ENCODE measurements around the gene OR4F15. TPM values are rescaled to one million over a fixed set of nuclear protein-coding genes. Genes with fewer than 3 reads are reported as not detected.

The OR4F15 gene
- total and polyA plus RNA-seq, 2 of the 4 experiments (the other 2 are of a cell fraction) = 0.36 TPM; not detected in 1

DNA sequence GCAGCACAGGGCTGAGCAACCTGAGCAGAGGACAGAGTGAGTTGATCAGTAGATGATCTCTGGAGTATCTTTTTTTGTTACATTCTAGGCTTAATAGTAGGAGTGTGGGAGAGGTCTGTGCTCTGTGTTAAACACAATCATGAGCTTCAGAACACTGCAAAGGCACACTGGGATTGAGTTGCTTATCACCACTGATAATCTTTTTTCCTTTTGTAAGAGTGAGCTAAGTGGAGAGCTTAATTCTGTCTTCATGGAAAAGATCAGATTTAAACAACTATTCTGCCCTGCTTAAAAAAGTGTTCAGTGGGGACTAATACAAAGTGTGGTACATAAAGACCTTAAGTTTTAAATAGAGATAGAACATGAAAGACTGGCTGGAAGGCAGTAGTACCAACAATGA lies 7.6 kb upstream of the OR4F15 start:
- DNase-seq (no peak), ATAC-seq (ENCODE audit: low read depth) (no peak)
- Histone ChIP-seq H3K4me3 (ENCODE audit: insufficient read depth, low read depth, low read length) (no peak overlapping the region), H4K91ac (ENCODE audit: insufficient read depth, low read depth, low read length) (peak overlapping the region; percentile 21; the same call in 1 of the 2 replicates), H2BK120ac (ENCODE audit: low read depth, low read length) (peak overlapping the region; percentile 60), H2BK20ac (ENCODE audit: low read depth, low read length) (peak overlapping the region; percentile 71), H2BK5ac (ENCODE audit: low read depth, low read length, poor library complexity, severe bottlenecking) (peak overlapping the region; percentile 70), H4K5ac (ENCODE audit: low read depth, low read length) (peak overlapping the region; percentile 22), H3K27me3 (ENCODE audit: control insufficient read depth, insufficient read depth, low read length) (no peaks in the 10 kb centered on the region), H3K23ac (ENCODE audit: low read depth, low read length) (peak overlapping the region; percentile 53), H2AK5ac (ENCODE audit: low read depth, low read length) (peak overlapping the region; percentile 83; the same call in 1 of the 2 replicates), H4K20me1 (ENCODE audit: insufficient read depth, low read length) (no peaks in the 10 kb centered on the region), H3K4me1 (ENCODE audit: control insufficient read depth, insufficient read depth, low read length) (peaks cover 11% of the 10 kb centered on the region), H3K4me2 (ENCODE audit: low read depth, low read length) (no peak overlapping the region), H2AK9ac (replicated peaks; ENCODE audit: low read depth, low read length, poor library complexity) (no peak overlapping the region), H3K79me1 (ENCODE audit: low read depth in 1 of 2, low read length in 2 of 2) (no peaks in the 10 kb centered on the region), H4K8ac (ENCODE audit: low read depth in 2 of 2, low read length in 2 of 2) (peak overlapping the region in 1 of 2 experiments; percentile 28; a peak in 1 of 4 replicates), H3K9me3 (ENCODE audit: control insufficient read depth, insufficient read depth, low read length) (0 out of 2 replicates have a peak, but pooled peaks cover 2% of the 10 kb centered on the region), H3K4ac (ENCODE audit: low read depth, low read length) (peak overlapping the region; percentile 78), H2AFZ (replicated peaks; ENCODE audit: low read length, poor library complexity) (no peak overlapping the region), H3K9ac (ENCODE audit: low read depth, low read length) (no peak overlapping the region), H2BK15ac (ENCODE audit: low read depth, low read length) (peak overlapping the region; percentile 25; the same call in 1 of the 3 replicates), H3K9me1 (ENCODE audit: insufficient read depth, low read length) (0 out of 2 replicates have a peak, but pooled peaks cover 3% of the 10 kb centered on the region), H3K18ac (ENCODE audit: low read depth, low read length) (peak overlapping the region; percentile 67), H3K14ac (replicated peaks; ENCODE audit: low read depth, low read length) (peak overlapping the region; percentile 43), H3K56ac (ENCODE audit: extremely low read depth, insufficient read depth, low read length) (no peak overlapping the region), H3K27ac (ENCODE audit: insufficient read depth, low read length) (no peak overlapping the region), H3K36me3 (ENCODE audit: control insufficient read depth, insufficient read depth, low read length) (no peaks in the 10 kb centered on the region)
- in situ Hi-C loops (cut with MboI; ENCODE audit: low sequenced_read_pairs) = no loop called here
- dilution Hi-C loops (cut with HindIII; ENCODE audit: low sequenced_read_pairs, unreplicated experiment) = no loop called here
- BruUV-seq (replicated peaks) = no TSS peak
- TF ChIP-seq, protein P1, sequence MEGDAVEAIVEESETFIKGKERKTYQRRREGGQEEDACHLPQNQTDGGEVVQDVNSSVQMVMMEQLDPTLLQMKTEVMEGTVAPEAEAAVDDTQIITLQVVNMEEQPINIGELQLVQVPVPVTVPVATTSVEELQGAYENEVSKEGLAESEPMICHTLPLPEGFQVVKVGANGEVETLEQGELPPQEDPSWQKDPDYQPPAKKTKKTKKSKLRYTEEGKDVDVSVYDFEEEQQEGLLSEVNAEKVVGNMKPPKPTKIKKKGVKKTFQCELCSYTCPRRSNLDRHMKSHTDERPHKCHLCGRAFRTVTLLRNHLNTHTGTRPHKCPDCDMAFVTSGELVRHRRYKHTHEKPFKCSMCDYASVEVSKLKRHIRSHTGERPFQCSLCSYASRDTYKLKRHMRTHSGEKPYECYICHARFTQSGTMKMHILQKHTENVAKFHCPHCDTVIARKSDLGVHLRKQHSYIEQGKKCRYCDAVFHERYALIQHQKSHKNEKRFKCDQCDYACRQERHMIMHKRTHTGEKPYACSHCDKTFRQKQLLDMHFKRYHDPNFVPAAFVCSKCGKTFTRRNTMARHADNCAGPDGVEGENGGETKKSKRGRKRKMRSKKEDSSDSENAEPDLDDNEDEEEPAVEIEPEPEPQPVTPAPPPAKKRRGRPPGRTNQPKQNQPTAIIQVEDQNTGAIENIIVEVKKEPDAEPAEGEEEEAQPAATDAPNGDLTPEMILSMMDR (conservative IDR thresholded peaks at IDR 0.05; ENCODE audit: low read depth, low read length) = no peak
- TF ChIP-seq FOS (IDR thresholded peaks at IDR 0.05; ENCODE audit: low read depth, low read length) (no peak), POLR2A (IDR thresholded peaks at IDR 0.05; ENCODE audit: low read depth, low read length) (no peak), SMC3 (IDR thresholded peaks at IDR 0.05; ENCODE audit: low read depth, low read length) (no peak), NFE2L2 (IDR thresholded peaks at IDR 0.05; ENCODE audit: low read depth, low read length) (no peak), BHLHE40 (IDR thresholded peaks at IDR 0.05; ENCODE audit: low read depth, low read length) (no peak), CEBPB (IDR thresholded peaks at IDR 0.05; ENCODE audit: low read depth, low read length) (no peak), RCOR1 (IDR thresholded peaks at IDR 0.05; ENCODE audit: insufficient replicate concordance, low read length) (no peak), RFX5 (IDR thresholded peaks at IDR 0.05; ENCODE audit: low read depth, low read length) (no peak), MAFK (IDR thresholded peaks at IDR 0.05; ENCODE audit: low read depth, low read length) (no peak), RAD21 (IDR thresholded peaks at IDR 0.05; ENCODE audit: low read length) (no peak), MAZ (IDR thresholded peaks at IDR 0.05; ENCODE audit: borderline replicate concordance, low read depth, low read length) (no peak), CHD1 (IDR thresholded peaks at IDR 0.05; ENCODE audit: low read depth, low read length) (no peak), MXI1 (IDR thresholded peaks at IDR 0.05; ENCODE audit: borderline replicate concordance, low read depth, low read length) (no peak)
- TF ChIP-seq, protein P2, sequence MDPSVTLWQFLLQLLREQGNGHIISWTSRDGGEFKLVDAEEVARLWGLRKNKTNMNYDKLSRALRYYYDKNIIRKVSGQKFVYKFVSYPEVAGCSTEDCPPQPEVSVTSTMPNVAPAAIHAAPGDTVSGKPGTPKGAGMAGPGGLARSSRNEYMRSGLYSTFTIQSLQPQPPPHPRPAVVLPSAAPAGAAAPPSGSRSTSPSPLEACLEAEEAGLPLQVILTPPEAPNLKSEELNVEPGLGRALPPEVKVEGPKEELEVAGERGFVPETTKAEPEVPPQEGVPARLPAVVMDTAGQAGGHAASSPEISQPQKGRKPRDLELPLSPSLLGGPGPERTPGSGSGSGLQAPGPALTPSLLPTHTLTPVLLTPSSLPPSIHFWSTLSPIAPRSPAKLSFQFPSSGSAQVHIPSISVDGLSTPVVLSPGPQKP (IDR thresholded peaks at IDR 0.05; ENCODE audit: borderline replicate concordance, low read depth, low read length) = no peak
- TF ChIP-seq, protein P3, sequence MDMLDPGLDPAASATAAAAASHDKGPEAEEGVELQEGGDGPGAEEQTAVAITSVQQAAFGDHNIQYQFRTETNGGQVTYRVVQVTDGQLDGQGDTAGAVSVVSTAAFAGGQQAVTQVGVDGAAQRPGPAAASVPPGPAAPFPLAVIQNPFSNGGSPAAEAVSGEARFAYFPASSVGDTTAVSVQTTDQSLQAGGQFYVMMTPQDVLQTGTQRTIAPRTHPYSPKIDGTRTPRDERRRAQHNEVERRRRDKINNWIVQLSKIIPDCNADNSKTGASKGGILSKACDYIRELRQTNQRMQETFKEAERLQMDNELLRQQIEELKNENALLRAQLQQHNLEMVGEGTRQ (IDR thresholded peaks at IDR 0.05; ENCODE audit: low read depth, low read length) = no peak
- ChIA-PET POLR2A (ENCODE audit: unreplicated experiment) (no interaction called here), CTCF (interaction anchor here (0.7 kb wide), 1 partner anchor 9 kb away, joined by 3 read pairs; no protein-coding TSS in a partner anchor)
- intact Hi-C loops (cut with micrococcal nuclease) = no loop called here

Measured in IMR-90 (cell line).